Activated CD4-positive, alpha-beta T cell treated with anti-CD3 and anti-CD28 coated beads for 36 hours (primary cell): ENCODE measurements around the gene PCNP. TPM values are rescaled to one million over a fixed set of nuclear protein-coding genes. Genes with fewer than 3 reads are reported as not detected.
"Not testable (repeated sequence)": the region's sequence is repeated elsewhere in the genome, so short reads cannot be mapped to it uniquely, and the experiment has no call there.

Experiments used
- ATAC-seq: fragments of 200-7000 bp; cut with Tn5 transposase; one replicate; pipeline ENCODE4 v1.10.0; 2021; ENCODE audit warnings: mild to moderate bottlenecking, moderate library complexity
- CTCF ChIA-PET: fragments of 350-600 bp; sonication (Branson Sonifier 250); formaldehyde crosslinking; loops from one replicate; lab custom pipeline; 2021; ENCODE audit warnings: antibody characterized with exemption; lab: Charles Lee
- POLR2A ChIA-PET: fragments of 350-600 bp; sonication (Branson Sonifier 250); formaldehyde crosslinking; loops from one replicate; lab custom pipeline; 2021; ENCODE audit warnings: antibody characterized with exemption, inconsistent platforms; lab: Charles Lee
- DNase-seq: peaks from one replicate; pipeline ENCODE4 v3.0.0-alpha.2; 2020
- H3K27ac Mint-ChIP-seq: one replicate; pipeline ENCODE4 v1.8.0; 2021; ENCODE audit warnings: mixed read lengths
- H3K27me3 Mint-ChIP-seq: one replicate; pipeline ENCODE4 v1.8.0; 2021; ENCODE audit warnings: mixed read lengths
- H3K36me3 Mint-ChIP-seq: one replicate; pipeline ENCODE4 v1.8.0; 2021; ENCODE audit warnings: low read depth, mixed read lengths
- H3K4me1 Mint-ChIP-seq: one replicate; pipeline ENCODE4 v1.8.0; 2021; ENCODE audit warnings: mixed read lengths
- H3K4me3 Mint-ChIP-seq: one replicate; pipeline ENCODE4 v1.8.0; 2021; ENCODE audit warnings: mild to moderate bottlenecking, moderate library complexity, mixed read lengths
- H3K9me3 Mint-ChIP-seq: one replicate; pipeline ENCODE4 v1.8.0; 2021; ENCODE audit warnings: low read depth, mixed read lengths
- intact Hi-C, 2 experiments: fragments of 100-400 bp; cut with DNase I in 1 of 2; cut with micrococcal nuclease in 1 of 2; formaldehyde crosslinking; loops; one replicate each; pipeline versions ENCODE4 v1.14.2 to v1.15.1; 2022 to 2024; cut with DNase I, micrococcal nuclease
- total RNA-seq, 2 experiments: library from RNA; stranded (reverse); gene quantifications; one replicate each; pipeline ENCODE4 v1.2.3, GENCODE V29; 2021

The PCNP gene
- total RNA-seq, 2 experiments from 2014 or later, result 213 to 264 TPM

- no peak overlapping the region for H3K4me3 Mint-ChIP-seq
- POLR2A ChIA-PET, result no interaction called here
Measured at GRCh38 chr3:101633186-101633585, 59.2 kb downstream of the PCNP start.

GRCh38 chr3:101634591-101635196, 60.7 kb downstream of the PCNP start:
- Mint-ChIP-seq H3K27ac (no peak overlapping the region), H3K36me3 (no peaks in the 10 kb centered on the region), H3K9me3 (no peaks in the 10 kb centered on the region), H3K4me3 (no peak overlapping the region), H3K4me1 (no peaks in the 10 kb centered on the region), H3K27me3 (no peaks in the 10 kb centered on the region)
- ChIA-PET POLR2A (no interaction called here), CTCF (interaction anchor here (1.0 to 1.6 kb wide), 5 partner anchors 13 to 563 kb away, joined by 3 to 5 read pairs (median 3); no protein-coding TSS in a partner anchor)
- intact Hi-C loops, result loop anchor here (5.0 to 10.0 kb wide), 3 partner anchors 252 to 900 kb away; no protein-coding TSS in a partner anchor
- ATAC-seq (no peak), DNase-seq (no peak)

More at GRCh38 chr3:101633186-101633585, 59.2 kb downstream of the PCNP start:
- H3K36me3 Mint-ChIP-seq, result no peaks in the 10 kb centered on the region
- H3K9me3 Mint-ChIP-seq, result no peaks in the 10 kb centered on the region
- DNase-seq (no peak), ATAC-seq (no peak)
- CTCF ChIA-PET, result no interaction called here
- H3K27me3 Mint-ChIP-seq, result no peaks in the 10 kb centered on the region
- H3K27ac Mint-ChIP-seq, result no peak overlapping the region
- H3K4me1 Mint-ChIP-seq, result no peaks in the 10 kb centered on the region
- intact Hi-C loops, result loop anchor here in 1 of 2 experiments (10.0 kb wide), 2 partner anchors 408 to 898 kb away; no protein-coding TSS in a partner anchor

- Mint-ChIP-seq H3K27ac (no peak overlapping the region), H3K36me3 (no peaks in the 10 kb centered on the region), H3K27me3 (no peaks in the 10 kb centered on the region), H3K9me3 (no peaks in the 10 kb centered on the region), H3K4me1 (no peaks in the 10 kb centered on the region), H3K4me3 (no peak overlapping the region)
- CTCF ChIA-PET, result interaction anchor here (0.5 to 1.6 kb wide), 9 partner anchors 13 to 815 kb away, joined by 3 to 5 read pairs (median 3); no protein-coding TSS in a partner anchor
- ATAC-seq, result no peak
- POLR2A ChIA-PET, result no interaction called here
- DNase-seq, result no peak
- intact Hi-C loops, result loop anchor here (5.0 to 10.0 kb wide), 3 partner anchors 253 to 901 kb away; no protein-coding TSS in a partner anchor
Measured at GRCh38 chr3:101635345-101635744, 61.4 kb downstream of the PCNP start.

DNA sequence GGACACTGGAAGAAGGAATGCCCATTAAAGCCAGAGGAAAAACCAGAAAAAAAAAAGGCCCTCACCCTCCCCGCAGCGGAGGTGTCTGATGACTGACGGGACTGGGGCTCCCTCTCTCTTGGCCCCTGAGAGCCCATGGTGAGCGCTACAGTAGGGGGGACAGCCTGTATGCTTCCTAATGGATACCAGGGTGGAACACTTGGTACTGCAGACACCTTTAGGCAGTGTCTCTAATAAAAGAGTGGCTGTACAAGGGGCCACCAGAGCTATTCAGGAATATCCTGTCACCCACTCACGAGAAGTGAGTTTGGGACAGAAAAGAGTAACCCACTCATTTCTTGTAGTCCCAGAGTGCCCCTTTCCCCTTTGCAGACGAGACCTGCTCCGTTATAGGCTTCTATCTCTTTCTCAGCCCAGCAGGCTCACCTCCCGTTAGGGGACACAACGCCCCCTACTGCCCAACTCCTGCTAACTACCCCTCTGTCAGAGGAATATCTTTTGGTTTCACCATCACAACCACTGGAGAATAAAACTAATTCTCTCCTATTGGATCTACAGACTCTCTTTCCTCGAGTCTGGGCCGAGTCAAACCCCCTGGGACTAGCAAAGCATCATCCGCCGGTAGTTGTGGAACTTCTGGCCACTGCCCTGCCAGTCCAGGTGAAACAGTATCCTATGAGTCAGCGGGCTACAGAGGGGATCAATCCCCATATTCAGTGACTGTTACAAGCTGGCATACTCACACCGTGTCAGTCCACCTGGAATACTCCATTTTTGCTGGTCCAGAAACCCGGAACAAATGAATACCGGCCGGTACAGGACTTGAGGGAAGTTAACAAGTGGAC, 62.2 kb downstream of the PCNP start:
- Mint-ChIP-seq H3K4me1 (no peaks in the 10 kb centered on the region), H3K36me3 (no peaks in the 10 kb centered on the region), H3K4me3 (no peak overlapping the region), H3K27me3 (no peaks in the 10 kb centered on the region), H3K9me3 (no peaks in the 10 kb centered on the region), H3K27ac (peak overlapping the region; percentile 33)
- ATAC-seq (peak; percentile 99), DNase-seq (peak; percentile 90)
- POLR2A ChIA-PET, result no interaction called here
- intact Hi-C loops, result loop anchor here (1.0 to 10.0 kb wide), 7 partner anchors 62 to 901 kb away; partner anchors contain the start of gene PCNP (in 1 of the 2)
- CTCF ChIA-PET, result interaction anchor here (0.5 to 1.2 kb wide), 6 partner anchors 19 to 1336 kb away, joined by 3 to 5 read pairs (median 3); no protein-coding TSS in a partner anchor

DNA sequence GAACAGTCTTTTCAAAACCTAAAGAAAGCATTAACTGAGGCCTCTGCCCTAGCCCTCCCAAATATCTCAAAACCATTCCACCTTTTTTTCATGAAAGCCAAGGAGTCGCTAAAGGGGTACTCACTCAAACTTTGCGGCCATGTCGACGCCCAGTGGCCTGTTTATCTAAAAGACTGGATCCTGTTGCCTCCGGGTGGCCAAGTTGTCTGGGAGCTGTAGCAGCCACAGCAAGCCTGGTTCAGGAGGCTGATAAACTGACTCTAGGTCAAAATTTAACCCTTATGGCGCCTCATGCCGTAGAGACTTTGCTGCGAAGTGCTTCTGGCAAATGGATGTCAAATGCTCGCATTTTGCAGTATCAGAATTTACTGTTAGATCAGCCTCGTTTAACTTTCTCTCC, 63.5 kb downstream of the PCNP start:
- ATAC-seq, result no peak
- CTCF ChIA-PET, result interaction anchor here (1.1 to 1.3 kb wide), 2 partner anchors 29 to 35 kb away, joined by 3 read pairs; no protein-coding TSS in a partner anchor
- intact Hi-C loops, result loop anchor here (2.0 to 10.0 kb wide), 4 partner anchors 255 to 903 kb away; no protein-coding TSS in a partner anchor
- H3K27ac Mint-ChIP-seq, result no peak overlapping the region
- no peak for DNase-seq
- no peaks in the 10 kb centered on the region for H3K4me1 Mint-ChIP-seq
- H3K9me3 Mint-ChIP-seq, result no peaks in the 10 kb centered on the region
- POLR2A ChIA-PET, result no interaction called here
- H3K4me3 Mint-ChIP-seq, result no peak overlapping the region
- H3K36me3 Mint-ChIP-seq, result no peaks in the 10 kb centered on the region
- no peaks in the 10 kb centered on the region for H3K27me3 Mint-ChIP-seq

DNA sequence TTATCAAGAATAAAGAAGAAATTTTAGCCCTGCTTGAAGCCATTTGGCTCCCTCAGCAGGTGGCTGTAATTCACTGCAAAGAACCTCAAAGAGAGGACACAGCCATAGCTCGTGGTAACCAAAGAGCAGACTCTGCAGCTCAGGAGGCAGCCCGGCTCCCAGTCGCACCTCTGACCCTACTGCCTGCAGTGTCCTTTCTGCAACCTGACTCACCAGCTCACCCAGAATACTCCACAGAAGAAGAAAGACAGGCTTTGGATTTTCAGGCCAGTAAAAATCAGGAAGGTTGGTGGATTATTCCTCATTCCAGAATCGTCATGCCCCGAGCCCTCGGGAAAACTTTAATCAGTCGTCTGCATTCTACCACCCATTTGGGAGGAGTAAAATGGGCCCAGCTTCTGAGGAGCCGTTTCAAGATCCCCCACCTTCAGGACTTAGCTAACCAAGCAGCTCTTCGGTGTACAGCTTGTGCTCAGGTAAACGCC, 64.3 kb downstream of the PCNP start:
- no peaks in the 10 kb centered on the region for H3K9me3 Mint-ChIP-seq
- POLR2A ChIA-PET, result no interaction called here
- intact Hi-C loops, result loop anchor here (5.0 to 10.0 kb wide), 3 partner anchors 256 to 904 kb away; no protein-coding TSS in a partner anchor
- ATAC-seq (no peak), DNase-seq (no peak)
- H3K27ac Mint-ChIP-seq, result no peak overlapping the region
- H3K27me3 Mint-ChIP-seq, result no peaks in the 10 kb centered on the region
- no peak overlapping the region for H3K4me3 Mint-ChIP-seq
- CTCF ChIA-PET, result interaction anchor here (0.6 to 1.3 kb wide), 4 partner anchors 14 to 716 kb away, joined by 3 to 4 read pairs (median 3); no protein-coding TSS in a partner anchor
- no peaks in the 10 kb centered on the region for H3K36me3 Mint-ChIP-seq
- peaks cover 4% of the 10 kb centered on the region for H3K4me1 Mint-ChIP-seq

DNA sequence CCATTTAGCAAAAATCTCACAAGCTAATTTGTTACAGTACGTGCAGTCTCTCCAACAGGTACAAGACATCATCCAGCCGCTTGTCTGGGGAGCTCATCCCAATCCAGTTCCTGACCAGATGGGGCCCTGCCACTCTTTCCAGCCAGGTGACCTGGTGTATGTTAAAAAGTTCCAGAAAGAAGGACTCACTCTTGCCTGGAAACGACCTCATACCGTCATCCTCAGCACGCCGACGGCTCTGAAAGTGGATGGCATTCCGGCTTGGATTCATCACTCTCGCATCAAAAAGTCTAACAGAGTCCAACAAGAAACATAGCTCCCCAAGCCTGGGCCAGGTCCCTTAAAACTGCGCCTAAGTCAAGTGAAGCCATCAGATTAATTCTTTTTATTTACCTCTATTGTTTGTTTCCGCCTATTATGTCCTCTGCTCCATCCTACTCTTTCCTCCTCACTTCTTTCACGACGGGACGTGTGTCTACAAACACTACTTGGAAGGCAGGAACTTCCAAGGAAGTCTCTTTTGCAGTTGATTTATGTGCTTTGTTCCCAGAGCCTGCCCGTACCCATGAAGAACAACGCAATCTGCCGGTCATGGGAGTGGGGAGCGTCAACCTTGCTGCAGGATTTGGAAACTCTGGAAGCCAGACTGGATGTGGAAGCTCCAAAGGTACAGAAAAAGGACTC, 65.4 kb downstream of the PCNP start:
- peaks cover 15% of the 10 kb centered on the region for H3K4me1 Mint-ChIP-seq
- no peak overlapping the region for H3K4me3 Mint-ChIP-seq
- POLR2A ChIA-PET, result interaction anchor here (0.9 kb wide), 1 partner anchor 102 kb away, joined by 3 read pairs; no protein-coding TSS in a partner anchor
- intact Hi-C loops, result loop anchor here (5.0 to 10.0 kb wide), 3 partner anchors 257 to 905 kb away; no protein-coding TSS in a partner anchor
- H3K36me3 Mint-ChIP-seq, result no peaks in the 10 kb centered on the region
- no peaks in the 10 kb centered on the region for H3K27me3 Mint-ChIP-seq
- ATAC-seq, result no peak
- CTCF ChIA-PET, result interaction anchor here (0.6 to 1.6 kb wide), 3 partner anchors 33 to 447 kb away, joined by 3 to 5 read pairs (median 4); partner anchors contain the start of gene PCNP
- no peak overlapping the region for H3K27ac Mint-ChIP-seq
- H3K9me3 Mint-ChIP-seq, result no peaks in the 10 kb centered on the region
- no peak for DNase-seq

GRCh38 chr3:101640256-101640655, 66.3 kb downstream of the PCNP start:
- ATAC-seq (no peak), DNase-seq (no peak)
- Mint-ChIP-seq H3K36me3 (no peaks in the 10 kb centered on the region), H3K9me3 (no peaks in the 10 kb centered on the region), H3K4me1 (peaks cover 23% of the 10 kb centered on the region), H3K4me3 (no peak overlapping the region), H3K27ac (no peak overlapping the region), H3K27me3 (no peaks in the 10 kb centered on the region)
- CTCF ChIA-PET, result interaction anchor here (1.1 to 1.6 kb wide), 2 partner anchors 32 to 66 kb away, joined by 4 to 5 read pairs; partner anchors contain the start of gene PCNP
- POLR2A ChIA-PET, result interaction anchor here (0.9 kb wide), 1 partner anchor 103 kb away, joined by 3 read pairs; no protein-coding TSS in a partner anchor
- intact Hi-C loops, result loop anchor here in 1 of 2 experiments (5.0 kb wide), 1 partner anchor 258 kb away; no protein-coding TSS in a partner anchor

DNA sequence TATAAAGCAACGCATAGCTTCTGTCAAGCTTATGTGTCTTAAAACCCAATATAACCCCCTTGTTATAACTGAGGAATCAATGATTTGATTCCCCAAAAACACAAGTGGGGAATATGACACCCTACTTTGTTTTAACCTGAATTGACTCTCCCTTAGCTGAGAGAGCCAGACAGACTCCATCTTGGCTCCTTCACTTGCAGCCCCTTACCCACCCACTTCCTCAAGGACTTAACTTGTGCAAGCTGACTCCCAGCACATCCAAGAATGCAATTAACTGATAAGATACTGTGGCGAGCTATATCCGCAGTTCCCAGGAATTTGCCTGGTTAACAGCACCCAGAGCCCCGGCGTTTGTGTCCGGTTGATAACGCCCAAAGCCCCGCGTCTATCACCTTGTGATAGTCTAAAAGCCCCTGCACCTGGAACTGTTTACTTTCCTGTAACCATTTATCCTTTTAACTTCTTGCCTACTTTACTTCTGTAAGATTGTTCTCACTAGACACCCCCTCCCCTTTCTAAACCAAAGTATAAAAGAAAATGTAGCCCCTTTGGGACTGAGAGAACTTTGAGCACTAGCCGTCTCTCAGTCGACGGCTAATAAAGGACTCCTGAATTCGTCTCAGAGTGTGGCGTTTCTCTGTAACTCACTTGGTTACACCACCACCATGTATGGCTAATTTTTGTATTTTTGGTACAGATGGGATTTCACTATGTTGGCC, 67.6 kb downstream of the PCNP start:
- ATAC-seq, CTCF ChIA-PET, H3K9me3 Mint-ChIP-seq: not testable (repeated sequence)

DNA sequence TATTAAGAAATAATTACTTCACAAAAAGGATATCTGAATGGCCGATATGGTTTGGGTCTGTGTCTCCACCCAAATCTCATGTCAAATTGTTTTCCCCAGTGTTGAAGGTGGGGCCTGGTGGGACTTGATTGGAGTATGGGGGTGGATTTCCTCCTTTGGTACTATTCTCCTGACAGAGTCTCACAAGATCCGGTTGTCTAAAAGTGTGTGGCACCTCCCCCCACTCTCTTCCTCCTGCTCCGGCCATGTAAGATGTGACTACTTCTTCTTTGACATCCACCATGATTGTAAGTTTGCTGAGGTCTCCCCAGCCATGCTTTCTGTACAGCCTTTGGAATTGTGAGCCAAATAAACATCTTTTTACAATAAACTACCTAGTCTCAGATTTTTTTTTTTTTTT, 68.5 kb downstream of the PCNP start:
- Mint-ChIP-seq H3K4me1 (peaks cover 29% of the 10 kb centered on the region), H3K9me3 (no peaks in the 10 kb centered on the region), H3K36me3 (peaks cover 4% of the 10 kb centered on the region), H3K27ac (no peak overlapping the region), H3K4me3 (no peak overlapping the region), H3K27me3 (no peaks in the 10 kb centered on the region)
- ChIA-PET POLR2A (interaction anchor here (0.7 kb wide), 1 partner anchor 11 kb away, joined by 3 read pairs; no protein-coding TSS in a partner anchor), CTCF (interaction anchor here (0.5 kb wide), 1 partner anchor 34 kb away, joined by 3 read pairs; the partner anchor contains the start of gene ZBTB11)
- no peak for ATAC-seq
- no peak for DNase-seq
- intact Hi-C loops, result loop anchor here in 1 of 2 experiments (5.0 kb wide), 1 partner anchor 260 kb away; no protein-coding TSS in a partner anchor

More for the DNA sequence above, 67.6 kb downstream of the PCNP start:
- H3K36me3 Mint-ChIP-seq, H3K27me3 Mint-ChIP-seq, H3K27ac Mint-ChIP-seq, DNase-seq, H3K4me3 Mint-ChIP-seq: not testable (repeated sequence)
- POLR2A ChIA-PET, result interaction anchor here (0.6 kb wide), 1 partner anchor 43 kb away, joined by 3 read pairs; no protein-coding TSS in a partner anchor
- intact Hi-C loops, result loop anchor here in 1 of 2 experiments (5.0 kb wide), 1 partner anchor 259 kb away; no protein-coding TSS in a partner anchor
- peaks cover 29% of the 10 kb centered on the region for H3K4me1 Mint-ChIP-seq
